HepG2 (cell line): ENCODE measurements around the gene DRC3. TPM values are rescaled to one million over a fixed set of nuclear protein-coding genes. Genes with fewer than 3 reads are reported as not detected.

Experiments used
- POLR2AphosphoS2 ChIP-seq: IDR thresholded peaks from 2 replicates; pipeline ENCODE4 v1.6.1; 2011; ENCODE audit warnings: low read depth, low read length, improper control_type of control experiment
- ZBTB40 ChIP-seq, 2 experiments: fragments of 450-650 bp in 1 of 2; sonication (generic) in 1 of 2; formaldehyde crosslinking in 1 of 2; IDR thresholded peaks; 2 replicates each; pipeline versions ENCODE4 v1.6.1 to v1.8.0; 2016 to 2022; ENCODE audit warnings: antibody characterized with exemption in 1 of 2, mild to moderate bottlenecking in 1 of 2, missing genetic modification reagents in 1 of 2
- ZNF282 ChIP-seq: fragments of 450-650 bp; IDR thresholded peaks from 2 replicates; pipeline ENCODE4 v1.6.1; 2018; ENCODE audit not compliant: partially characterized antibody
- ZNF333 ChIP-seq: sonication (generic); formaldehyde crosslinking; IDR thresholded peaks from 2 replicates; pipeline ENCODE4 v1.4.0; 2020; ENCODE audit warnings: mild to moderate bottlenecking, missing genetic modification reagents, borderline replicate concordance
- ZNF891 ChIP-seq: sonication (generic); formaldehyde crosslinking; IDR thresholded peaks from 2 replicates; pipeline ENCODE4 v1.5.0; 2020; ENCODE audit warnings: mild to moderate bottlenecking, missing genetic modification reagents
- polyA plus RNA-seq, 8 experiments: library from polyadenylated mRNA; depleted of rRNA in 3 of 8; stranded (reverse) in 7 of 8; unstranded in 1 of 8; fragments of >200 nt; fragmentation: Illumina TruSeq in 4 of 8; extraction: Trizol in 4 of 8; gene quantifications; 2 replicates each; pipeline versions ENCODE4 v1.2.1 to v1.2.3, GENCODE V29; 2011 to 2016; ENCODE audit warnings: low read depth in 4 of 8, missing spikeins in 1 of 8, mixed read lengths in 1 of 8; ENCODE audit not compliant: insufficient read depth in 1 of 8
- total RNA-seq, 5 experiments: library from RNA; depleted of rRNA; stranded (reverse); fragments of >200 nt; fragmentation: Illumina TruSeq; extraction: Trizol; gene quantifications; 2 replicates each; pipeline ENCODE4 v1.2.3, GENCODE V29; 2016; ENCODE audit warnings: low read depth in 1 of 5

Gene DRC3
- total and polyA plus RNA-seq, 2 of the 13 experiments (the other 11 are each of a cell fraction or from before 2014, with no cell fraction given), result 0.53 to 0.87 TPM

- TF ChIP-seq ZBTB40 (IDR thresholded peaks at IDR 0.05), result no peak
- TF ChIP-seq ZBTB40 (CRISPR knock-in tag; IDR thresholded peaks at IDR 0.05), result no peak
- TF ChIP-seq ZNF891 (CRISPR knock-in tag), result no peak
- no peak for TF ChIP-seq POLR2AphosphoS2
- TF ChIP-seq ZNF282, result no peak
- TF ChIP-seq ZNF333 (CRISPR knock-in tag), result no peak
- TF ChIP-seq, all 625 proteins: peak for 0
Observed at GRCh38 chr17:18025945-18026776, 53.5 kb downstream of the DRC3 start (continued).
